Retina (tissue), 1 donor: ENCODE measurements around the gene MARK3.

ENCODE experiments used
- DNase-seq: peaks from one replicate; pipeline ENCODE4 v3.0.0-alpha.2; 2016

MARK3 gene

GRCh38 chr14:103370087-103370486 lies 15.1 kb upstream of the MARK3 start:
- no peak for DNase-seq

DNA sequence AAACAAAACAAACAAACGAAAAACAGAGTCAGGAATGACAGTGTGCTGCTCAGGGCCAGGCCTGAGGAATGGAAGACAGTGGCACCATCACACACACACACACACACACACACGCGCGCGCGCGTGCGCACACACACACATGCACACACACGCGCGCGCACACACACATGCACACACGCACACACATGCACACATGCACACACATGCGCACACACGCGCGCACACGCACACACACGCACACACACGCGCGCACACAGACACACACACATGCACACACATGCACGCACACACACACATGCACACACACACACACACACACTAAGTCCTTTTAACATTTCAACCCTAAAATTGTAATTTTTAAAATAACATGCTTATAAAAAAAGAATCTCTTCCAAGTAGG lies 13.2 kb upstream of the MARK3 start:
- no peak for DNase-seq

- DNase-seq: peak; percentile 36
Observed at GRCh38 chr14:103372552-103373304, 12.5 kb upstream of the MARK3 start.

GRCh38 chr14:103374121-103374520 lies 11.1 kb upstream of the MARK3 start:
- DNase-seq: no peak

GRCh38 chr14:103377522-103378037 lies 7.6 kb upstream of the MARK3 start:
- no peak for DNase-seq

- DNase-seq: no peak
Observed at GRCh38 chr14:103378038-103378854, 7.0 kb upstream of the MARK3 start.

- DNase-seq: no peak
Observed at GRCh38 chr14:103380719-103381377, 4.4 kb upstream of the MARK3 start.

DNA sequence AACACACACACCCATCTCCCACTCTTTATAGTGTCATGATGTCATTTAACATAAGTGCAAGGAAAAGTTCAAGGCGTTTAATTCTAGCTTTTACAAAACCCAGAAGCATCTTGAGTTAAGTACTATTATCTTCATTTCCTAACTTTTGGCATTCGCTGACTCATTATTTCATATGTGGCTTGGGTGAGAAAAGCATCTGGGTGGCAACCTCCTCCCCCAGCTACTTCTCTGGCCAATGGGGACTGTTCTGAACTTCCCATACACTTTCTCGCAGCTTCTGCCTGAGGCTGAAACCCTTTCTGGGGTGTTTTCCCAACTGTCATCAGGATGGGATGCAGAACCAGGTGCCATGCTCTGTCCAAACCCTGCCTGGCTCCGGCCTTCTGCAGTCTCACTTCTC lies 2.8 kb upstream of the MARK3 start:
- DNase-seq: no peak

DNA sequence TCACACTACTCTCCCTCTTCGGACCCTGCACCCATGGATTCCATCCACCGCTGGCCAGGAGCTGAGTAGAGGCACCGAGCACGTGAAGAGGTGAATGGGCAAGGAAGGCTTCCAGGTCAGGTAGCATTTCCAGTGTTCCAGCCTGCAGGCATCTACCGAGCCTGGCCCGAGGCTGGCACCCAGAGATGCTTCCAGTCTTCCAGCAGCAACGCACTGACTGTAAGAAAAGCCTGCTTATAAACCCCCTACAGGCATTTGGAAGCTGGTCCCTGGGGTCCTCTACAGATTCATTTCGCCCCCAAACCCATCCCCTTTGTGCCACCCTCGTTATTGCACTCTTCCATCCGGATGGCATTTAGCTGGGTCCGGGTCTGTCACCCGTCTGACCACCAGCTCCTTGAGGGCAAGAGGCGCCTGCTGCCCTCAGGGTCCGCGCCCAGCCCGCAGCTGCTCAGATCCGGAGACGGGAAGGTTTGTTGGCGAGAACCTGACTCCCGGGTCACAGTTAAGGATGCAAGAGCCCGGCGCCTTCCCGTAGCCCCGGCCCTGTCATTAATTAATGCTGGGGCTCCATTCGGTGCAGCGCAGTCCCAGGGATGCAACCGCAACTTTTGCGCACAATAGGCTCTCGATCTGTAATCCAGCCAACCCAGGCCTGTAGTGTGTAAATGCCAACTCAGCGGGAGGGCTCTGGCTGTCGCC lies 614 bp upstream of the MARK3 start:
- DNase-seq: no peak

DNA sequence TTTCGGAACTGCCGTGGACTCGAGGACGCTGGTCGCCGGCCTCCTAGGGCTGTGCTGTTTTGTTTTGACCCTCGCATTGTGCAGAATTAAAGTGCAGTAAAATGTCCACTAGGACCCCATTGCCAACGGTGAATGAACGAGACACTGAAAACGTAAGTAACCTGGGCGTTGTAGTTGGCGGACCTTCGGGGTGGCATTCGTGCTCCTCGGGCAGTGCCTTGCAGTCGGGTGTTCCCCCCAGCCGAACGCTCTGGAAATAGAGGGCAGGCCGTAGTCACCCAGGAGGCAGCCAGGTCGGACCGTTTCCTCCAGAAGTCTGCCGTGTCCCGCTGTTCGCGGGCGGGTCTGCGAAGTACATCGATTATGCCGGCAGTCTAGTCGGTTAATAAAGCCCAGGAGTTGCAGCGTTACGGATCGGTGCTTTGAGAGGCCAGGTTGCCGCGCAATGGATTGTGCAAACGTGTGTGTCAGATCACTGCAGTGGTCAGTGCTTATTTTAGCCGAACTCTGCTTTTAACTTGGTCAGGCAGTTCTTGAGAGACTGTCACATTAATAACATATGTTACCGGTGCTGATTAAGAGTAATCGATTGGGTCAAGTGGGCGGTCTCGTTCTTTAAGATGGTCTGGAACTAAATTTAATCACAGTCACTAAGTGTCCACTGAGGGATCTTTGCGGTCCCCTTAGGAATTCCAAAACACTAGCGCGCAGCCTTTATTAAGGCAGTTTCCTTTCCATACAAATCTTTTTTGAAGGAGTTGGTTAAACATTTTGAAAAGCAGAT lies 906 bp downstream of the MARK3 start:
- DNase-seq: peak; percentile 72

DNA sequence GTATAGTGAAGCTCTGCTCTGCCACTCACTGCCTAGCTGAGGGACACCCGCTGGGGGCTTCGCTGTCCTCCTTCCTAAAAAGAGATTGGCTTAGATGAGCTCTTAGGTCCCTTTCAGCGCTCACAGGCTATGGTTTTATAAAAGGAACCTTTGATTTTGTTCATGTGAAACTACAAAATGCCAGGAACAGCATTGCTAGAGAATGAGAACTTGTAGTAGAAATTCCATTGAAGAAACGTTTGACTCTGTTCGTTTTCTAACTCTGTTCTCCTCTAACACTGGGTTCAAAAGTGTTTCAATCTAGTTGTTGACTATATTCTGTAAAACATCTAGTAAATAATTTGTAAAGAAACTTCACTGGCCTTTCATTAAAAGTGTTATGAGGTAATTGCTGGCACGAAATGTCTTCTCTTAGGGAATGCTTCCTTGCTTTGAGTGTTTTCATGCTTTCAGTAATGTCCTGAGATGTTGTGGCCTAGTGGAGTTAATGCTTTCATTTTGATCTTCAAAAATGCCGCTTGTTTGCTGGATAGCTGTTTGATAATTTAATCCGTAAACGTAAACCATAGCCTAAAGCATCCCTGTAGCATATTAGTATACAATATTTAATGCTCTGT lies 1.6 kb downstream of the MARK3 start:
- no peak for DNase-seq

GRCh38 chr14:103388664-103389063 lies 3.4 kb downstream of the MARK3 start:
- DNase-seq: no peak

DNA sequence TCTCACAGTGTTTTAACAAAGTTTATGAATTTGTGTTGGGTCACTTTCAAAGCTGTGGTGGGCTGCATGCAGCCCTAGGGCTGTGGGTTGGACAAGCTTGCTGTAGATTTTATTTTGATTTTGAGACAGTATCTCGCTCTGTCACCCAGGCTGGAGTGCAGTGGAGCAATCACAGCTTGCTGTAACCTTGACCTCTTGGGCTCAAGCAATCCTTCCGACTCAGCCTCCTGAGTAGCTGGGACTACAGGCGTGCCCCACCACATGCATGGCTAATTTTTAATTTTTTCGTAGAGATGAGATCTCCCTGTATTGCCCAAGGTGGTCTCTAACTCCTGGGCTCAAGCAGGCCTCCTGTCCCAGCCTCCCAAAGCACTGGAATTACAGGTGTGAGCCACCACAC lies 5.4 kb downstream of the MARK3 start:
- DNase-seq: no peak

- peak; percentile 25 for DNase-seq
Observed at GRCh38 chr14:103391048-103391447, 5.8 kb downstream of the MARK3 start.

GRCh38 chr14:103392106-103392505 lies 6.9 kb downstream of the MARK3 start:
- no peak for DNase-seq

DNA sequence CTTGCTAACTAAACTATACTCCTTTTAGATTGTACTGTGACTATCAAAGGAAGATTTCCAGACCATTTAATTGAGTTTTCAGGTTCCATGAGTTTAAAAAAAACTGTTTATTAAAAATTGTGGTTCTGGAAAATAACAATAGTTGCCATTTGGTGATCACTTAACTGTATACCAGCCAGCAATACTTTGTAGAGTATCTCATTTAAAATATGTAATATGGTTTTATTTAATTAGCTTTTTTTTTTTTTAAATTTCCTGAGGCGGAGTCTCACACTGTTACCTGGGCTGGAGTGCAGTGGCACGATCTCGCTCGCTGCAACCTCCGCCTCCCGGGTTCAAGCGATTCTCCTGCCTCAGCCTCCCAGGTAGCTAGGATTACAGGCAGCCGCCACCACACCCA lies 7.4 kb downstream of the MARK3 start:
- no peak for DNase-seq

- no peak for DNase-seq
Observed at GRCh38 chr14:103393070-103393469, 7.9 kb downstream of the MARK3 start.

DNA sequence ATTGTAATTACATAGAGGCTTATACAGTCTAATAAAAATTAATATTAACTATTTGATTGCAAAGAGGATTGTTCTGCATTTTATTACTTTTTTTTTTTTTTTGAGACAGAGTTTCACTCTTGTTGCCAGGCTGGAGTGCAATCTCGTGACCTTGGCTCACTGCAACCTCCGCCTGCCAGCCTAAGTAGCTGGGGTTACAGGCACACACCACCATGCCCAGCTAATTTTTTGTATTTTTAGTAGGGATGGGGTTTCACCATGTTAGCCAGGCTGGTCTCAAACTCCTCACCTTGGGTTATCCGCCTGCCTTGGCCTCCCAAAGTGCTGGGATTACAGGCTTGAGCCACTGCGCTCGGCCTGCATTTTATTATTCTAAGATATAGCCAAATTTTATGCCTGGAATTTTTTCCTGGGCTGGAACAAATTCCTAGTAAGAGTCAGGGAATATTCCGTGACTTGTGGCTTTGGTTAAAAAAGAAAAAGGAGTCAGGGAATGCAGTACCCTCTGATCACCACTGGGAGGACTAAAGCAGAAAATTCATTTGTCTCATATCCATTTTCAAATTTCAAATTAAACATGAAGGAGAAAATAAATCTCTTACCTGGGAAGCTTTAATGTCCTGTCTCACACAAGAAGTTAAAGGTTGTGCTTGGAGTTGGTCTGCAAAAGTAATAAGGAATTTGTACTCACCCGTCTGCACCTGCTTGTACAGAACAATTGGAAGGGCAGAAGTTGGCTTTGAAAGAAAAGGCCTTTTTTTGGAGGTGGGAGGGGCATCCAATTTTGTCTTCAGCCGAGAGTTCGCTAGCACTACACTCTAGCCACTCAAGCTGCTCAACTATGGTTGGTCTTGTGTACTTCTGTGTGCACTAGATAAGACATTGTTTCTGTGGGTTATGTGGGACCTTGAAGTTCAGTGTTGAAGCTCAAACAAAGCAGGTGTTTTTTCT lies 8.7 kb downstream of the MARK3 start:
- DNase-seq: peak; percentile 26

DNA sequence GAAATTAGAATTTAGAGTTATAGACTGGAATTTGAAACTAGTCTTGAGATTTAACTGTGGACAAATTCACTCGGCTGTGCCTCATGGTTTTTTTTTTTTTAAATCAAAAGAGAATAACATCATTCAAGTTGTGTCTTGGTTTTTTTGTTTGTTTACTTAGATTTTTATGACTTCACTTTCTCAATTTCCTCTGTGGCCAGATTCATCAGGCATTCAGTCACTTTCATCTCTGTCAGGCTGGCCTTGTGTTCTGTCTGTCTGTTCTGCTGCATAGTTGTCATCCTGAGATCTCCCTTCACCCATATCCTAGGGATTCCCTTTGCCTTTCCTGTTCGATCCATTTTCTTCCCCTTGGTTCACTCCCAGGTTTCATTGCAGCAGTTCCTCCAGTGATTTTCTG lies 10.0 kb downstream of the MARK3 start:
- no peak for DNase-seq

DNA sequence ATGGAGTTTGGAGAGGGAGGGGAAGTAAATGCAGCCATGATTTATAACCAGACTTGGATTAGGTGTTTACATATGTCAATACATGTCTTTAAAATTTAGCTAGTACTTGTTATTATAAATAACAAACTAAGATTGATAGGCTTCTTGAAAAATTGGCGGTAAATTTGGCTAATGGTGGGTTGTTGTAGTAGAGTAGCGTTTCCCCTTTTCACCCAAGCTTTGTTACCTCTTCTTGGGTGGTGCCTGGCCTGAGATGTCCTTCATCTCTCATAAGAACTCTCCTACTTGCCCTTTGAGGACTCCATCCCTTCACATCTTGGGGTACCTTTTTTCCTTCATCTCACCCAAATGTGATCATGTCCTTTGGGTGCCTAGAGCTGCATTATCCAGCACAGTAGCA lies 11.2 kb downstream of the MARK3 start:
- DNase-seq: no peak
